ENCODE data around the gene BRF1. TPM values are rescaled to one million over a fixed set of nuclear protein-coding genes. Genes with fewer than 3 reads are reported as not detected.

BRF1 gene
- total and polyA plus RNA-seq, 2 of the 8 experiments (the other 6 are each of a cell fraction or from before 2014, with no cell fraction given), result 7.7 to 18.3 TPM

- peaks cover 0 to 20% (median 10%) of the 10 kb centered on the region in 4 experiments; a peak in 5 of 7 replicates for H3K4me1 ChIP-seq (replicated peaks in 1 of 4; ENCODE audit: control insufficient read depth in 3 of 4, insufficient read depth in 4 of 4, low read length in 3 of 4)
- CTCF ChIA-PET (ENCODE audit: partially characterized antibody), result interaction anchor here (0.5 to 6.2 kb wide), 27 partner anchors 11 to 256 kb away, joined by 3 to 36 read pairs (median 5); partner anchors contain the start of gene BTBD6
- 95% methylated on average over 16 of the region's 16 CpGs; no CpG with 5 or more reads in 1 of the 2 experiments for WGBS, 2 experiments (ENCODE audit: extremely low coverage in 1 of 2, insufficient coverage in 1 of 2, insufficient read length in 1 of 2, insufficient replicate concordance in 2 of 2, low coverage in 1 of 2, low lambda C conversion rate in 2 of 2, missing lambda C conversion rate in 1 of 2)
Observed at GRCh38 chr14:105200641-105201040, 100.2 kb downstream of the BRF1 start.

More at GRCh38 chr14:105200641-105201040, 100.2 kb downstream of the BRF1 start:
- peaks cover 3 to 6% of the 10 kb centered on the region in 2 experiments for H4K20me1 ChIP-seq (replicated peaks in 1 of 2; ENCODE audit: control insufficient read depth in 1 of 2, insufficient read depth in 2 of 2, low read length in 2 of 2)
- FAIRE-seq, result no peak
- H3K18ac ChIP-seq (ENCODE audit: extremely low read depth, low read length), result no peak overlapping the region
- no peak for TF ChIP-seq ZNF274 (IDR thresholded peaks at IDR 0.05; ENCODE audit: borderline replicate concordance, extremely low read depth, low read length)
- peaks cover 4% of the 10 kb centered on the region; the same call in 1 of the 2 replicates for H3K23me2 ChIP-seq (ENCODE audit: low read depth, low read length)
- no peaks in the 10 kb centered on the region for H3K9me3 ChIP-seq (ENCODE audit: insufficient read depth in 2 of 2, low read depth in 1 of 2, low read length in 1 of 2)
- no peak overlapping the region for H4K5ac ChIP-seq (ENCODE audit: insufficient read length, low read depth, low read length)
- H3K27ac ChIP-seq (ENCODE audit: low read depth, low read length), result no peak overlapping the region
- no peak overlapping the region for H3K4me2 ChIP-seq (ENCODE audit: insufficient read depth in 1 of 2, low read depth in 2 of 2, low read length in 2 of 2)
- no peak overlapping the region for H4K91ac ChIP-seq (replicated peaks; ENCODE audit: insufficient read length, low read length)
- H3K36me3 ChIP-seq (ENCODE audit: control insufficient read depth in 2 of 4, insufficient read depth in 4 of 4, low read length in 3 of 4), result no peaks in the 10 kb centered on the region
- H3K79me2 ChIP-seq (ENCODE audit: control insufficient read depth in 1 of 2, insufficient read depth in 2 of 2, low read length in 2 of 2), result no peaks in the 10 kb centered on the region
- H3K23ac ChIP-seq (ENCODE audit: insufficient read length), result no peak overlapping the region
- POLR2A ChIA-PET (ENCODE audit: partially characterized antibody), result no interaction called here
- no peak overlapping the region for H2BK15ac ChIP-seq (ENCODE audit: low read length)
- no peak overlapping the region for H4K8ac ChIP-seq (ENCODE audit: extremely low read depth, insufficient read depth, low read length)
- H3K9ac ChIP-seq (replicated peaks in 1 of 4; ENCODE audit: extremely low read depth in 1 of 4, low read depth in 3 of 4, low read length in 3 of 4), result no peak overlapping the region
- no peak overlapping the region for H2AFZ ChIP-seq (ENCODE audit: low read length)
- no peak for DNase-seq (ENCODE audit: low read depth in 1 of 2, low spot score in 2 of 2)
- no peak overlapping the region for H3K4me3 ChIP-seq (ENCODE audit: extremely low read depth in 1 of 4, insufficient read depth in 2 of 4, low read depth in 3 of 4, low read length in 4 of 4)
- no peak overlapping the region for H3K56ac ChIP-seq (replicated peaks; ENCODE audit: insufficient read length, low read depth, low read length)
- H2AK5ac ChIP-seq (ENCODE audit: low read depth, low read length), result no peak overlapping the region
- no peak overlapping the region for H2BK20ac ChIP-seq (ENCODE audit: low read length)
- no peak overlapping the region for H2BK5ac ChIP-seq (ENCODE audit: low read depth, low read length)
- H3K14ac ChIP-seq (ENCODE audit: insufficient read length), result no peak overlapping the region
- H3K4ac ChIP-seq (replicated peaks; ENCODE audit: insufficient read length, low read depth, low read length), result no peak overlapping the region
- no peaks in the 10 kb centered on the region for H3K79me1 ChIP-seq (ENCODE audit: low read depth, low read length)
- no peak overlapping the region for H2BK12ac ChIP-seq (ENCODE audit: low read depth, low read length)
- no peak overlapping the region for H2BK120ac ChIP-seq (replicated peaks; ENCODE audit: low read depth, low read length)
- peaks cover 0 to 21% (median 15%) of the 10 kb centered on the region in 4 experiments; a peak in 5 of 7 replicates for H3K27me3 ChIP-seq (replicated peaks in 1 of 4; ENCODE audit: control insufficient read depth in 3 of 4, extremely low read depth in 1 of 4, insufficient read depth in 3 of 4, low read length in 3 of 4)
